WTC11 (cell line): ENCODE data around the gene TEKT2.

ENCODE experiments used
- AFF4 ChIP-seq: sonication (generic); formaldehyde crosslinking; IDR thresholded peaks from 2 replicates; pipeline ENCODE4 v1.8.1; 2023; ENCODE audit warnings: mild to moderate bottlenecking, missing genetic modification reagents, borderline replicate concordance
- CTCF ChIP-seq: fragments of 200-600 bp; IDR thresholded peaks from 2 replicates; pipeline ENCODE4 v1.8.0; 2022; ENCODE audit warnings: antibody characterized with exemption
- NFYB ChIP-seq: sonication (generic); formaldehyde crosslinking; conservative IDR thresholded peaks from 2 replicates; pipeline ENCODE4 v1.8.0; 2022; ENCODE audit warnings: low read depth, missing genetic modification reagents
- PREB ChIP-seq: sonication (generic); formaldehyde crosslinking; IDR thresholded peaks from 2 replicates; pipeline ENCODE4 v1.8.1; 2022; ENCODE audit warnings: mild to moderate bottlenecking, missing genetic modification reagents, moderate library complexity, borderline replicate concordance

- TF ChIP-seq PREB: no peak
- TF ChIP-seq NFYB: no peak
- TF ChIP-seq AFF4: no peak
- no peak for TF ChIP-seq CTCF
Observed at GRCh38 chr1:36035154-36035553, 48.7 kb upstream of the TEKT2 start.
